Caki2 (cell line): Measurements from ENCODE around the gene PLXNA2. TPM values are rescaled to one million over a fixed set of nuclear protein-coding genes. Genes with fewer than 3 reads are reported as not detected.

Source experiments
- DNase-seq: peaks from one replicate; pipeline ENCODE4 v3.0.0-alpha.2; 2015; ENCODE audit warnings: low read depth
- in situ Hi-C: cut with HindIII; loops from 2 replicates; pipeline ENCODE4 v1.10.0; 2016; ENCODE audit warnings: low sequenced_read_pairs, low pct_unique_long_range_greater_than_20kb, mixed read lengths
- total RNA-seq: library from RNA; depleted of rRNA; stranded (reverse); fragments of >200 nt; shearing (Covaris generic); gene quantifications from 2 replicates; pipeline ENCODE4 v1.2.3, GENCODE V29; 2014; ENCODE audit warnings: low replicate concordance

The PLXNA2 gene
- total RNA-seq, 1 experiment from 2014 or later = 1.6 TPM

- in situ Hi-C loops = no loop called here
- DNase-seq = no peak
Observed at GRCh38 chr1:208231881-208232661, 12.1 kb downstream of the PLXNA2 start.

GRCh38 chr1:208230668-208231529 is 13.3 kb downstream of the PLXNA2 start:
- in situ Hi-C loops = no loop called here
- DNase-seq = no peak

GRCh38 chr1:208228550-208228949 is 15.6 kb downstream of the PLXNA2 start:
- no peak for DNase-seq
- in situ Hi-C loops = no loop called here

GRCh38 chr1:208228026-208228425 is 16.2 kb downstream of the PLXNA2 start:
- DNase-seq = no peak
- in situ Hi-C loops = no loop called here

GRCh38 chr1:208227366-208227765 is 16.8 kb downstream of the PLXNA2 start:
- DNase-seq = no peak
- in situ Hi-C loops = no loop called here

GRCh38 chr1:208225954-208226937 is 17.9 kb downstream of the PLXNA2 start:
- no peak for DNase-seq
- in situ Hi-C loops = no loop called here

GRCh38 chr1:208224192-208224713 is 19.9 kb downstream of the PLXNA2 start:
- no peak for DNase-seq
- in situ Hi-C loops = no loop called here

- no peak for DNase-seq
Observed at GRCh38 chr1:208223136-208223535, 21.0 kb downstream of the PLXNA2 start.

GRCh38 chr1:208222376-208223126 is 21.6 kb downstream of the PLXNA2 start:
- DNase-seq = no peak
- in situ Hi-C loops = no loop called here

More at GRCh38 chr1:208223136-208223535, 21.0 kb downstream of the PLXNA2 start:
- in situ Hi-C loops = no loop called here

GRCh38 chr1:208221291-208221622 is 22.9 kb downstream of the PLXNA2 start:
- in situ Hi-C loops = no loop called here
- no peak for DNase-seq

- in situ Hi-C loops = no loop called here
- no peak for DNase-seq
Observed at GRCh38 chr1:208219659-208220282, 24.4 kb downstream of the PLXNA2 start.

- DNase-seq = no peak
- in situ Hi-C loops = no loop called here
Observed at GRCh38 chr1:208219098-208219658, 25.0 kb downstream of the PLXNA2 start.

GRCh38 chr1:208218237-208219097 is 25.7 kb downstream of the PLXNA2 start:
- in situ Hi-C loops = no loop called here
- no peak for DNase-seq

GRCh38 chr1:208217781-208218180 is 26.4 kb downstream of the PLXNA2 start:
- no peak for DNase-seq
- in situ Hi-C loops = no loop called here

GRCh38 chr1:208216806-208217205 is 27.4 kb downstream of the PLXNA2 start:
- no peak for DNase-seq
- in situ Hi-C loops = no loop called here

GRCh38 chr1:208216062-208216461 is 28.1 kb downstream of the PLXNA2 start:
- in situ Hi-C loops = no loop called here
- no peak for DNase-seq
